K562 (cell line): Measurements from ENCODE around the gene KRI1. TPM values are rescaled to one million over a fixed set of nuclear protein-coding genes. Genes with fewer than 3 reads are reported as not detected.

Experiments
- GATA2 ChIP-seq: sonication (generic); formaldehyde crosslinking; IDR thresholded peaks from 2 replicates; pipeline ENCODE4 v1.4.0; 2020; ENCODE audit warnings: mild to moderate bottlenecking, missing genetic modification reagents
- ILF3 ChIP-seq: fragments of 450-650 bp; IDR thresholded peaks from 2 replicates; pipeline ENCODE4 v1.6.1; 2018; ENCODE audit warnings: antibody characterized with exemption, mild to moderate bottlenecking, moderate library complexity, borderline replicate concordance
- MCM5 ChIP-seq: fragments of 450-650 bp; IDR thresholded peaks from 2 replicates; pipeline ENCODE4 v1.6.1; 2016; ENCODE audit warnings: low read depth
- MLX ChIP-seq, 2 experiments: fragments of 450-650 bp in 1 of 2; sonication (generic) in 1 of 2; formaldehyde crosslinking; conservative IDR thresholded peaks; 2 replicates each; pipeline versions ENCODE4 v1.4.0 to v1.8.1; 2020 to 2022; ENCODE audit warnings: mild to moderate bottlenecking in 1 of 2, missing genetic modification reagents in 1 of 2
- RBBP5 ChIP-seq: fragments of 200-600 bp; sonication (generic); IDR thresholded peaks from 2 replicates; pipeline ENCODE4 v1.6.1; 2012; ENCODE audit warnings: borderline replicate concordance, mild to moderate bottlenecking, low read length, control low read depth, inconsistent platforms; ENCODE audit not compliant: insufficient read depth, poor library complexity, severe bottlenecking
- RBM39 ChIP-seq: fragments of 200-400 bp; formaldehyde crosslinking; optimal IDR thresholded peaks from 2 replicates; pipeline ENCODE3; 2018; ENCODE audit warnings: low read depth, low read length
- RERE ChIP-seq: sonication (generic); formaldehyde crosslinking; IDR thresholded peaks from 2 replicates; pipeline ENCODE4 v1.8.0; 2023; ENCODE audit warnings: missing genetic modification reagents, mild to moderate bottlenecking, borderline replicate concordance
- RFX7 ChIP-seq: fragments of 250-450 bp; sonication (Bioruptor Pico); IDR thresholded peaks from 2 replicates; pipeline ENCODE4 v1.5.1; 2021; ENCODE audit warnings: mild to moderate bottlenecking
- SRSF9 ChIP-seq: fragments of 200-400 bp; formaldehyde crosslinking; IDR thresholded peaks from 2 replicates; pipeline ENCODE4 v1.6.1; 2017; ENCODE audit warnings: low read depth, low read length, borderline replicate concordance
- STAG1 ChIP-seq: sonication (generic); formaldehyde crosslinking; IDR thresholded peaks from 2 replicates; pipeline ENCODE4 v1.5.0; 2020; ENCODE audit warnings: missing genetic modification reagents, borderline replicate concordance
- ZFPM2 ChIP-seq: fragments of 250-450 bp; sonication (Bioruptor Pico); IDR thresholded peaks from 2 replicates; pipeline ENCODE4 v1.5.1; 2022; ENCODE audit warnings: mild to moderate bottlenecking
- ZNF134 ChIP-seq: fragments of 250-450 bp; sonication (Bioruptor Pico); conservative IDR thresholded peaks from 2 replicates; pipeline ENCODE4 v1.4.0; 2020
- ZNF507 ChIP-seq: conservative IDR thresholded peaks from 2 replicates; pipeline ENCODE4 v1.6.1; 2017; ENCODE audit warnings: missing genetic modification characterization, missing compliant biosample characterization
- ZNF561 ChIP-seq: fragments of 450-650 bp; formaldehyde crosslinking; conservative IDR thresholded peaks from 2 replicates; pipeline ENCODE4 v1.4.0; 2020; ENCODE audit warnings: mild to moderate bottlenecking, moderate library complexity
- polyA plus RNA-seq, 8 experiments: library from polyadenylated mRNA; depleted of rRNA in 4 of 8; stranded (reverse) in 5 of 8; unstranded in 3 of 8; fragments of >200 nt; fragmentation: Nextera tagmentation in 2 of 8; fragmentation: Illumina TruSeq in 1 of 8; extraction: Ambion mirVana in 2 of 8; extraction: Trizol in 1 of 8; gene quantifications; 2 replicates each; pipeline versions ENCODE4 v1.2.1 to v1.2.3, GENCODE V29; 2011 to 2014; ENCODE audit warnings: inconsistent platforms in 1 of 8, missing spikeins in 1 of 8
- total RNA-seq, 7 experiments: library from RNA; depleted of rRNA in 6 of 7; stranded (reverse); fragments of >200 nt in 6 of 7; fragmentation: Illumina TruSeq in 2 of 7; extraction: Trizol in 2 of 7; gene quantifications; 2 replicates each; pipeline versions ENCODE4 v1.2.1 to v1.2.3, GENCODE V29; 2011 to 2021; ENCODE audit warnings: low replicate concordance in 1 of 7

The KRI1 gene
- total and polyA plus RNA-seq, 9 of the 15 experiments (the other 6 are each of a cell fraction or from before 2014, with no cell fraction given): 1.1 to 50.7 (median 24.7) TPM

GRCh38 chr19:10568826-10569651, 3.2 kb upstream of the KRI1 start, which contains the start of gene CDKN2D (continued):
- TF ChIP-seq MCM5 (no peak), ILF3 (no peak), ZNF561 (no peak), GATA2 (CRISPR knock-in tag) (no peak), ZNF507 (no peak), RERE (CRISPR knock-in tag) (no peak), STAG1 (CRISPR knock-in tag) (0 out of 2 replicates have a peak, but pooled peaks have one; percentile 17), RBM39 (no peak), RBBP5 (no peak), SRSF9 (no peak), ZFPM2 (no peak), RFX7 (no peak), MLX (CRISPR knock-in tag; conservative IDR thresholded peaks at IDR 0.05) (no peak), ZNF134 (CRISPR knock-in tag) (no peak)
